ENCODE data around the gene TNFRSF1A.

TNFRSF1A gene

DNA sequence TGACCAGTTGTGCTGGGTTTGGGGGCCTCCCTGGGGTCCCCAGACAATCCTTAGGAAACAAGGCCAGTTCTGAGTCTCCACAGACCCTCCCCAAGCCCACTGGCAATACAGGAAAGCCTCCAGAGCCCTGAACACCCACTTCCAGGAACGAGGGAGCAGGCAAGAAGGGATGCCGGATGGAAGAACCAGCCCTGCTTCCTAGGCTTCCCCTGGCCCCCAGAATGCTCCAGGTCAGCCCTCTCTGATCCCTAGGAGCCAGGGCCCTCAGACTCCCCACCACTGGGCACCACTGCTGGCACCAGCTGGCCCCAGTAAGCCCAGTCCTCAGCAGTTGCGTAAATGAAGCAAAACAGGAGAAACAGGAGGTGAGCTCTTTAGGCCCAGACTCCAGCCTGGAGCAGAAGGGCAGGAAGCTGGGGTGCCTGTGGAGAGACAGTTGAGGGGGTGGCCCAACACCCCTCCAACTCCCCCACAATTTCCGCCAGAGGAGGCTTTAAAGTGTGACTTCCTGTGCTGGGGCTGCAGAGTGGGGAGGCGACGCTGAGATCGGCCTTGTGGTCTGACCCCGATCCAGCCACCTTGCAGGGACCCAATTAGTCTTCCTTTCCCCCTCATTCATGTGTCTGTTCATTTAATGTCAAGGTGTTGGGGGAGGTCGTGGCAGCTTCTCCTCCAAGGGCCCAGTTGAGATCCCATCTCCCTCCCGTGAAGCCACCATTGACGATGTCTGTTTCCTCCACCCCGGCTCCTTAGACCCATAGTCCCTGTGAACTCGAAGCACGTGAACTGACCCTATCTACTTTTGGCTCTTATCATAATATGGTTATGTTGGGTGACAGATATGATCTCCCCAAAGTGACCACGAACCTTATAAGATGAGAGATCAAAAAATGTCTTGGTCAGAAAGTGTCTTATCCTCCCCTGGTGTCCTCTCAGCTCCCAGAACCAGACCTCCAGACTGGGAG lies 4.7 kb downstream of the TNFRSF1A start:
- no peak for DNase-seq

GRCh38 chr12:6336079-6336888 lies 5.6 kb downstream of the TNFRSF1A start:
- peak; percentile 98 for DNase-seq

DNA sequence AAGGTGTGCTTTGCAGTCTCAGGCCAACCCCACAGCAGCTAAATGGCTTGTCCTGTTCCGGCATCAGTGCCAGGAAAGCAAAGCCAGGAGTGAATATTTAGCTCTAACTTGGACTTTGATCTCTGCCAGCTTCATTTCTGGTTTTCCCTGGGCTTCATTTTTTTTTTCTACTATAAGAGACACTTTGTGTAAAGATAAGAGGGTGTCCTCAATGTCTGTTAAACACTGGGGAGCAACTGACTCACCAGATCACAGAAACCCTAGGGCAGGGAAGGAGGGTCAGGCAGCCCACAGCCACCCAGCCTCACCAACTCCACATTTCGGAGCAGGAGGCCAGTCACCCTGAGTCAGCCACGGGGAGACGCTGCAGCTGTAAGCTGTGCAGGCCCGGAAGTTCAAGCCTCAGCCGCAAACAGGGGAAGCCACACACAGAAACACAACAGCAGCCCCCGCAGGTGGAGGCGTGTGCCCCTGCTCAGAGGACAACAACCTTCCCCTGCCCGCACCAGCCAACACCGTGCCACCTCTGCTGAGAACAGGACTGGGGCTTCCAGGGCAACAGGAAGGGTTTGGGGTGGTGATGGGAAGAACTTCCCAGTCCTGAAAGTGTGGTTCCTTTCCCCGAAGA lies 6.3 kb downstream of the TNFRSF1A start:
- peak; percentile 83 for DNase-seq

- DNase-seq = no peak
Observed at GRCh38 chr12:6334940-6335450, 6.9 kb downstream of the TNFRSF1A start.

DNA sequence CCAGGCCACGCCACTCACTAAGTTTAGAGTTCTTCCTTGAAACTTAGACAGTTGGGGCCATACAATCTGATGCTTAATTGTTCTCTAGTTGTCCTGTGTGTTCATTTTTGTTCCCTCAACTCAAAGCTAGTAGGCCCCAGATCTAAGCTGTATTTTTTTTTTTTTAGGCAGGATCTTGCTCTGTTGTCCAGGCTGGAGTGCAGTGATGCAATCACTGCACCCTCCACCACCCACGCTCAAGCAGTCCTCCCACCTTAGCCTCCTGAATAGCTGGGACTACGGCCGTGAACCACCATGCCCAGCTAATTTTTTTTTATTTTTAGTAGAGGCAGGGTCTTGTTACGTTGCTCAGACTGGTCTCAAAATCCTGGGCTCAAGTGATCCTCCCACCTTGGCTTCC lies 7.5 kb downstream of the TNFRSF1A start:
- DNase-seq = no peak

DNA sequence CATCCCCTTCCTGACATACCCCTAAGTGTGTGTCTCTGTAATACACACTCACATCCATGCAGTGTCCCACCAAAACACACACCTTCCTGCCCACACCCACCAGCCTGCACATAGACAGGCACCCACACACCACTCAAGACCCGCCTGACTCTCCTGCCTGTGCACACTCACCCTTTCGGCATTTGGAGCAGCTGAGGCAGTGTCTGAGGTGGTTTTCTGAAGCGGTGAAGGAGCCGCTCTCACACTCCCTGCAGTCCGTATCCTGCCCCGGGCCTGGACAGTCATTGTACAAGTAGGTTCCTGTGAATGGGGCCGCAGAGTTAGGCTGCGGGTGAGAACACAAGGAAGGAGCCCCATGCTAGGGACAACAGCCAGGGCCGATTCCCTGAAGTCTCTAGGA lies 8.3 kb downstream of the TNFRSF1A start:
- peak; percentile 63 for DNase-seq

GRCh38 chr12:6333029-6333428 lies 8.8 kb downstream of the TNFRSF1A start:
- DNase-seq = no peak

DNA sequence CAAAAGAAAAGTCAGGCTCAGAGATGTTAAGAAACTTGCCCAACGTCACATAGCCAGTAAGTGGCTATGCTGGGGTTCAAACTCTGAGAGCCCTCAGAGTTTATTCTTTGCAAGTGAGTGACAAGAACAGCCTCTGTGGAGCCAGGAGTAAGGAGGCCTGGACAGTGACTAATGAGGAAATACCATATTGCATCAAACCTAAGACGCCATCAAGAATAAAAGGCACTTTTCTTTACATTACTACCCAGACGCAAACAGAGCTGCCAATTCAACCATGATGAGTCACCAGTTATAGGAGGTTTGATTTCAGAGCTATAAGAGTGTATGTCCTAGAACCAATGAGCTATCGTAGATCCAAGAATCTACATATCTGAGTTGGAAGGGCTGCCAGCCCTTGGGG lies 9.4 kb downstream of the TNFRSF1A start:
- DNase-seq = no peak

DNA sequence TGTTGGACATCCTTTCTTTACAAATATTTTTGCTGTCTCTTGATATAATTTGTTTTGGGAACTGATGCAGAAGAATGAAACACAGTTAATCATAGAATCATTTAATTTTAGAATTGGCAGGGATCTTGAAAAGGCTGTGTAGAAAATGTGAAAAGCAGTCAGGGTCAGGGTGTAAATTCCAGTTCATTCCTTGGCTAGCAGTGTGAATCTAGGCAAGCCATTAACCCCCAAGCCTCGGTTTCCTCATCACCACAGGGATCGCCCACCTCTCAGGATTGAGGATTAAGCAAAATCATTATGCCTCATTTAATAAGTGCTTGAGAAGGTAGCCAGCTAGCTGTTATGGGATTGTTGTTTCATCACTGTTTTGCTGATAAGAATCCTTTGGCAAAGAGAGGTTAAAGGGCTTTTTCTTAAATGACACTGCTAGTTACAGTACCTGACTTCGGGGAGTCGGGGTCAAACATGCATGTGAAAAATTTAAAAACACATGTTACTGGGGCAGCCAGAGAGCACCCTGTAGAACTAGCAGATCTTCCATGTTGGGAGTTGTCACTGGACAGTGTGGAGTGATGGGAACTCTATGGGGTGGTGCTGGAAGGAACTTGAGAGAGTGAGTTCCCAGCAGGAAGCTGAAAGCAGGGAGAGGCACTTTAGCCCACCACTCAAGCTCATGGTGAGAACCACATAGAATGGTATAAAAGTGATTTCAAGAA lies 10.7 kb downstream of the TNFRSF1A start:
- no peak for DNase-seq

DNA sequence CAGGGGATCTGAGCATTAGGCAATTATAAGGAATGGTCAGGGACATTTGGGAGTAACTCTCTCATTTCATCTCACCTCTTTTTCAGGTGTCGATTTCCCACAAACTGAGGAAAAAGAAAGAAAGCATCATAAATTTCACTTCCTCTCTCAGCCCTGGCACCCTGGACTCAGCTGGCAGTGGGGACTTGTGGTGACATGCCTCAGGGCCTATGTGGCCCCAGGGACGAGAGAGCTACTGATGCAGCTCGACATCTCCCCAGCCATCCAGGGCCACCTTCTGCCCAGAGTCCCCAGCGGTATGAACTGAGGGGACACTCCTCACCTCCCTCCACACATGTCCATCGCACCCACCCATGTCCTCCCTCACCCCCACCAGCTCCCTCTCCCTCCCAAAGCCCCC lies 11.7 kb downstream of the TNFRSF1A start:
- DNase-seq = no peak

DNA sequence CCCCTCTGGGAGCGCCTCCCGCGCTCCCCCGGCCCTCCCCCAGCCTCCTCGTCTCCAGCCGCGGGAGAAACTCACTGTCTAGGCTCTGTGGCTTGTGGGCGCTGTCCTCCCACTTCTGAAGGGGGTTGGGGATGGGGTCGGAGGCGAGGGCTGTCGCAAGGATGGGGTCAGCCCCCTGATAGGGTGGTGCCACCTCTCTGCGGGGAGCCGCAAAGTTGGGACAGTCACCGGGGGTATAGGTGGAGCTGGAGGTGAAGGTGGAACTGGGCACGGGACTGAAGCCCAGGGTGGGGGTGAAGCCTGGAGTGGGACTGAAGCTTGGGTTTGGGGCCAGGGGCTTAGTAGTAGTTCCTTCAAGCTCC lies 12.2 kb downstream of the TNFRSF1A start:
- no peak for DNase-seq

- no peak for DNase-seq
Observed at GRCh38 chr12:6328945-6329702, 12.8 kb downstream of the TNFRSF1A start.

GRCh38 chr12:6328045-6328779 lies 13.7 kb downstream of the TNFRSF1A start:
- no peak for DNase-seq

DNA sequence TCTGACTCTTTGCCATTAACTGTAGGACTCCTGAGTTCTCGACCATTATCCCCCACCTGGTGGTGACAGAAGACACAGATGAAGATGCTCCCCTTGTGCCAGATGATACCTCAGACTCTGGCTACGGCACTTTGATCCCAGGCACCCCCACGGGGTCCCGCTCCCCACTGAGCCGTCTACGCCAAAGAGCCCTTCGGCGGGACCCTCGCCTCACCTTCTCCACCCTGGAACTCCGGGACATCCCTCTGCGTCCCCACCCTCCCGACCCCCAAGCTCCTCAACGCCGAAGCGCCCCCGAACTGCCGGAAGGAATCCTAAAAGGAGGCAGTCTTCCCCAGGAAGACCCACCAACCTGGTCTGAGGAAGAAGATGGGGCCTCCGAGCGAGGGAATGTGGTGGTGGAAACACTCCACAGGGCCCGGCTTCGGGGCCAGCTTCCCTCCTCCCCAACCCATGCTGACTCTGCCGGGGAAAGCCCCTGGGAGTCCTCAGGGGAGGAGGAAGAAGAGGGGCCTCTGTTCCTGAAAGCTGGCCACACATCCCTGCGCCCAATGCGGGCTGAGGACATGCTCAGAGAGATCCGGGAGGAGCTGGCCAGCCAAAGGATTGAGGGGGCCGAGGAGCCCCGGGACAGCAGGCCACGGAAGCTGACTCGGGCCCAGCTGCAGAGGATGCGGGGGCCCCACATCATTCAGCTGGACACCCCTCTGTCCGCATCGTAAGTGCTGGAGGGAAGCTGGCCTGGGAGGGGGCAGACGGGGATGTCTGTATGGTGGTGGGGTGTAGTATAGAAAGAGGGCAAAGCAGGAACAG lies 14.4 kb downstream of the TNFRSF1A start:
- no peak for DNase-seq

- DNase-seq = no peak
Observed at GRCh38 chr12:6326316-6327228, 15.3 kb downstream of the TNFRSF1A start.

DNA sequence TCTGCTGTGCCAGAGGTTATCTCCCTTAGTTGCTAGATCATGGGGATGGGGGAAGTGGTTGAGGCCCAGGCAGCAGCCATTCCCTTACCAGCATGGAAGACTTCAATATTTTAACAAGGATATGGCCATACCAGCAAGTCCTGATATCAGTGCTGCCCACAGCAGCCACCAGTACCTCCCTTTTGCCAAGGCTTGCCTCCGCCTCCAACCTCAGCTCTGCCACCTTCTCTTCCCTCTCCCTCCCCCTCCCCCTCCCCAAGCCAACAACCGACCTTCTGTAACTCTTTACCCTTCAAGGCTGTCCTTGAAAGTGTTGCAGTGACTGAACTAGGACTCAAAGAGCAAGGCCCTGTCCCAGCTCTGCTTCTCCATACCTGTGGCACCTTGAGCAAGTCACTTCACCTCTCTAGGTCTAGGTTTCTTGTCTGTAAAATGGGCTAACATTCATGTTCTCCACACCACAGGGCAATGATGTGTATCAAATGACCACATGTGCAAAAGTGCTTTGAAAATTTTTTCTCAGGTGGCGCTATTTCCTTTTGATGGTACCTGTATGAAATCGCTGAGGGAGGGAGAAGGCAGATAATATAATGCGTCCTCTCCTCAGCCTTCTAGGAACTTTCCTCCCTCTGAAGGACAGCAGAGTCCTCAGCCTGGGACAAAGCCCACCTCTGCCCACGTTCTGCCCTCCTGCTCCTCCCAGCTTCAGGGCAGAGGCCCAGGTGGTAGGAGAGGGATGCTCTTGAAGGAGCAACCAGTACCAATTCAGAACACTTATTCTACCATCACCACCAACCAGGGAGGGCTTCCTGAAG lies 16.7 kb downstream of the TNFRSF1A start:
- no peak for DNase-seq

GRCh38 chr12:6323995-6324711 lies 17.7 kb downstream of the TNFRSF1A start:
- no peak for DNase-seq

Measured in T1000 (cell line).